GM21360 (cell line): ENCODE measurements around the gene CDX1.

Source experiments
- ATAC-seq: cut with Tn5 transposase; IDR thresholded peaks from one replicate; pipeline ENCODE4 v1.9.1; 2021; ENCODE audit warnings: mild to moderate bottlenecking, moderate library complexity; ENCODE audit not compliant: unreplicated experiment

Gene CDX1

DNA sequence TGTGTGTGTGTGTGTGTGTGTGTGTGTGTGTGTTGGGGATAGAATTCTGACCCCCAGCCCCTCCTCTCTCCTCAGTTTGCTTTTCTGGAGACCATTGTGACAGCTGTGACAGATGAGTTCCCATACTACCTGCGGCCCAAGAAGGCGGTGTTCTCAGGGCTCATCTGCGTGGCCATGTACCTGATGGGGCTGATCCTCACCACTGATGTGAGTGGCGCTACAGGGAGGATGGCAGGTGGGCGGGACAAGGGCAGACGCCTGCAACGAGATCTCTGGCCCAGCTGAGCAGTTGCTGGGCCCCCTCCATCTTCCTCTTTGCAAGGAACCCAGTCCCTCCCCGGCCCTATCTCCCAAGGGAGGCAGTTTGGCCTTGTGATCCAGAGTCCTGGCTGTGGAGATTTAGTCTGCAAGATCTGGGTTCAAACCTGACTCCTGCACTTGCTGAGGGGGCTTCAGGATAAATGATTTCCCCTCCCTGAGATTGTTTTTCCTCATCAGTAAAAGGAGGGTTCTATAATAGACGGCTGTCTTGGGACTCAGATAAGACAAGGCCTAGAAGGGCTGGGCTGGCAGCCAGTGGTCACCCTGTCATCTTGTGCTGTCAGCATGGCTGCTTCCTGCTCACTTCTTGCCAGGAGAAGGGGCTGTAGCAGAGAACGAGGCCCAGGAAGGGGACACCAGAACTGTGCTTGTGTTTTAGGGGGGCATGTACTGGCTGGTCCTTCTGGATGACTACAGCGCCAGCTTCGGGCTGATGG lies 37.4 kb downstream of the CDX1 start:
- ATAC-seq: no peak

- no peak for ATAC-seq
Measured at GRCh38 chr5:150204590-150204960, 38.0 kb downstream of the CDX1 start.

- no peak for ATAC-seq
Measured at GRCh38 chr5:150206098-150206778, 39.7 kb downstream of the CDX1 start.

GRCh38 chr5:150206779-150207115 lies 40.2 kb downstream of the CDX1 start:
- no peak for ATAC-seq

DNA sequence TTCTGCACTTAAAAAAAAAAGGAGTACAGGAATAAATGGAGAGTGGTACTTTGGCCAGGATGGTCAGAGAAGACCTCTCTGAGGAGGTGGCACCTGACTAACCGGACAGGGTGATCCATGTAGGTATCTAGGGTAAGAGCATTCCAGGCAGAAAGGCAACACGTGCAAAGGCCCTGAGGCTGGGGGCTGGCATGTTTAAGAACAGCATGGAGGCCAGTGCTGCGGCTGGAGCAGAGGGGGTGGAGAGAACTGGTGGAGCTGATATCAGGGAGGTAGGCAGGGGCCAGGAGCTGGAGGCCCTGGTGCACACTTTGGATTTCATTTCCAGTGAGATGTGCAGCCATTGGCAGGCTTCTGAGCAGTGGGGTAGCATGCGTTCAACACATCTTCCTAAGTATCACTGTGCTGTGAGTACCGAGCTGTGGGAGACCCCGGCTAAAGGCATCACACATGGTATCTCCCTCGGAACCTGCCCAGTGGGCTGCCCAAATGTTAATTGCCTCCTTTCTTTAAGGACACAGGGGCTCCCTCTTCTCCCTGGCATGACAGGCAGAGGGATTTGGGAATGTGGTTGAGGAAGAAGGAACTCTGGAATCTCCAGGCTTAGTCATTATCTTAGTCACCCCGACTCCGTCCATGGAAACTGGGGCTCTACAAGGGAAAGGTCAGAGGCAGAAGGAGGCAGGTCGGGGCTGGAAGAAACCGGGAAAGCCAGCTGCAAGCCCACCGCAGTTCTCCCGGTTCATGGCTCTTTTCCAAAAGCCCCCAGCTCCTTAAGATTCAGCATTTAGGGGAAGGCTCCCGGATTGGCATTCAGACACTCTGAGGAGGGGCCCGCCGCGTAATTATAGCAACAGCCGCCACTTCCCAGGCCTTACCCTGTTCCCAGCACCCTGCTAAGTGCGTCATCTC lies 41.9 kb downstream of the CDX1 start:
- no peak for ATAC-seq

- ATAC-seq: no peak
Measured at GRCh38 chr5:150209099-150209635, 42.6 kb downstream of the CDX1 start.

DNA sequence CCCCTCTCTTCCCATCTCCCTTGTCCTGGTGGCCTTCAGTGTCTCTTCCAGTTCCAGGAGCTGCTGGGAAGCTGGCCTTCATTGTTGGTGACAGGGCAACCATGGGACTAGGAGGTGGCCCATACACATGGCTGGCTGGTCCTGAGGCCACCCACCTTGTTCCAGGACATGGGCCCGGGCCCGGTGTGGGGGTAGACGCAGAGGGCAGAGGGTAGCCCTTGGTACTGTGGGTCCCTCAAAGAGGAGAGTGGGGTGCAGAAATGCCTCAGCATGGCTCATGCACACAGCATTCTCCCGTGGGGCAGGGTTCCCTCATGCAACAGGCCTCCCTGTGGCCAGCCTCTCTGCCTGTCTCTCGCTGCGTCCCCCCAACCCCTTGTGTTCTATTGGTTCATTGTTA lies 44.1 kb downstream of the CDX1 start:
- ATAC-seq: no peak

GRCh38 chr5:150211156-150212030 lies 44.8 kb downstream of the CDX1 start:
- ATAC-seq: no peak

DNA sequence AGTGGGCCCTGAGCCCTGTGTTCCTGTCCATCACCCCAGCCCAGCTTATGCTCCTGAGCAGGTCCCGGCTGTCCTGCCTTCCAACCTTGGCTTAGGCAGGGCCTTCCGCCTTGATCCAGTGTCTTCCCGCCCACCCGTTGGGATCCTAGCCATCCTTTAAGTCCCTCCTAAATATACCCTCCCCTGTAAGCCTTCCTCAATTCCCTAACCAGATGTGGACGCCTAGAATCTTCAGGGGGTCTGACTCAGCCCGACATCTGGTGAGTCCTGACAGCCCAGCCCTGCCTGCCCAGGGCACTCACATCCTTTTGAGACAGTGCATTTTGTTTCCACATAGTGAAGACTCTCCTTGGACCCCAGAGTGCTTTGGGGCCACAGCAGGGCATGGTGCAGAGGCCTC lies 47.0 kb downstream of the CDX1 start:
- ATAC-seq: no peak

DNA sequence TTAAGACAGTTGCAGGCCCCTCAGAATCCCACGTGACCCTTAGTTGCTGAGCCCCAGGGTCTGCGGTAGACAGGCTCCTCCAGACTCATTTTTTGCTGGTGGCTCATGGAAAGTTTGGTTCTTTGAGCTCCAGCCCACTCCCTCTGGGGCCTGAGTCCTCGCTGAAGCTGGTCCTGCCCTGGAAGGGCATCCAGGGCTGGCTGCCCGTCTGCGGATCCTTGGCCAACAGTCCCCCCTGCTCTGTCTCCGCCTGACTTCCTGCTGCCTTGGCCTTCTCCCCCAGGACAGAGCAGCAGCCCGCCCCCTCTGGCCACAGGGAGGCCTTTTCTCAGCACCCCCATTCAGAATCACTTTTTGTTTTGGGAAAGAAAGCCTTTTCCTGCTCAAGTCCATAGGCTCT lies 47.7 kb downstream of the CDX1 start:
- no peak for ATAC-seq

DNA sequence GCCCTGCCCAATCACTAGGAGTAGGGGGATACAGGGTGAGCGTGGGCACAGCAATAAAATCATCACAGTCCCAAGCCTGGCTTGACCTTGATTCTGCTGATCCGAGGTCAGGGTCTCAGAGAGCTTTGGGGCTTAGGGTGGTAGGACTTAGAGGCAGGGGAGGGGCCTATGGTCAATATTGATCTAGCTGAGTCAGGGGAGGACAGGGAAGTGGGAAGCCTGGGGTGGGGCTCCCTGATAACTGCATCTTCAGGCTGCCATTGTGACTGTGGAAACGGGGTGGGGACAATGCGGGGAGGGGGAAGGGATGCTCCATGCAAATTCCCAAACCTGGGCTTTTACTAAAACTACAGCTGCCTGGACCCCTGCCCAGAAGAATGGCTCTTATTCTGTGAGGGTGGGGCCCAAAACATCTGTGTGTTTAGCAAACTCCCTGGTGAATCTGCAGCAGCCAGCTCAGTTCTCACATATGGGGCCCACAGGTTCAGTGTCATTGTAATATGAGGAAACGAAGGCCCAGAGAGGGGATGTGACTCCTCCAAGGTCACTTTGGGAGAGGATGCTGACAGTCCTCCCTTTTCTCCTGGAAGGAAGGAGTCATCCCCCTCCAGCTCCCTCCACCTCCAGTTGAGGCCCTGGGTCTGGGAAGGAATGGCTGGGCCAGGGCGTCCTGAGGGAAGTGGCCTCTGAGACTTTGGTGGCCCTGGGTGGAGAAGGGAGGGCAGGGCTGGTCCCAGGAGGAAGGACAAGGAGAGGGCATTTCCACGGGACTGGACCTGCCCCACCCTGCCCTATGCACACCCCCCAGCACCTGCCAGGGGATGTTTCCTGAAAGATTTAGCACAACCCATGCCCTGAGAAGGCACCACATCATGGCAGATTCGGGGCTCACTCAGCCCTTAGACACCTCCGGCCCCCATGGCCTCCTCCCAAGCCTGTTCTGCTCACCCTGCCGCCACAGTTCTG lies 49.7 kb downstream of the CDX1 start:
- ATAC-seq: no peak

GRCh38 chr5:150217038-150217437 lies 50.5 kb downstream of the CDX1 start:
- ATAC-seq: no peak

GRCh38 chr5:150217873-150218692 lies 51.5 kb downstream of the CDX1 start:
- ATAC-seq: peak; percentile 71

GRCh38 chr5:150218693-150219035 lies 52.1 kb downstream of the CDX1 start:
- ATAC-seq: no peak

GRCh38 chr5:150219142-150219541 lies 52.6 kb downstream of the CDX1 start:
- ATAC-seq: no peak

- no peak for ATAC-seq
Measured at GRCh38 chr5:150219861-150220260, 53.3 kb downstream of the CDX1 start.

DNA sequence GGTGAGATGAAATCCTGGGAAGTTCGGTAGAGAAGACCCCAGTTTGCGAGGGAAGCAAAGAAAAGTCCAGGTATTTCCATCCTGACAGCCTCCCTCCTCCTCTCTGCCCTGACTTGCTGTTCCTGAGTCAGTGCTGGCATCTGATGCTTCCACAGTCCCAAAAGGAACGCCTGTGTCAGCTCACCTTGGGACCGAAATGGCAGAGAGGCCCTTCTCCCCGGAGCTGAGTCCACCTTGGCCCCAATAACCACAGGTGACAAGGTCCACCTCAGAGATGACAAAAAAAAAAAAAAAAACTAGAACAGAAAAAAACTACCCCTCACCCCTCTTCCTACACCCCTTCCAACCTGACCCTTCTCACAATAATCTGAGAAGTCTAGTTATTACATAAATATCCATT lies 54.9 kb downstream of the CDX1 start:
- ATAC-seq: no peak

GRCh38 chr5:150222906-150223305 lies 56.3 kb downstream of the CDX1 start:
- no peak for ATAC-seq

- ATAC-seq: no peak
Measured at GRCh38 chr5:150223474-150223873, 56.9 kb downstream of the CDX1 start.
